Glutamatergic neuron (in vitro differentiated cells): ENCODE results near the gene GFOD1. TPM values are rescaled to one million over a fixed set of nuclear protein-coding genes. Genes with fewer than 3 reads are reported as not detected.

Source experiments
- DNase-seq: peaks from one replicate; pipeline ENCODE4 v3.0.0; 2022
- H3K27ac Mint-ChIP-seq: one replicate; pipeline ENCODE4 v1.8.0; 2020; ENCODE audit warnings: mild to moderate bottlenecking, mixed read lengths, inconsistent platforms; ENCODE audit not compliant: unreplicated experiment
- H3K27me3 Mint-ChIP-seq: one replicate; pipeline ENCODE4 v1.8.0; 2020; ENCODE audit warnings: mild to moderate bottlenecking, moderate library complexity, mixed read lengths, inconsistent platforms; ENCODE audit not compliant: unreplicated experiment
- H3K36me3 Mint-ChIP-seq: one replicate; pipeline ENCODE4 v1.8.0; 2020; ENCODE audit warnings: mild to moderate bottlenecking, mixed read lengths, inconsistent platforms; ENCODE audit not compliant: unreplicated experiment
- H3K4me1 Mint-ChIP-seq: one replicate; pipeline ENCODE4 v1.8.0; 2020; ENCODE audit warnings: mild to moderate bottlenecking, low read depth, mixed read lengths, inconsistent platforms; ENCODE audit not compliant: unreplicated experiment
- H3K4me3 Mint-ChIP-seq: one replicate; pipeline ENCODE4 v1.8.0; 2020; ENCODE audit warnings: mild to moderate bottlenecking, mixed read lengths, inconsistent platforms; ENCODE audit not compliant: unreplicated experiment
- H3K9me3 Mint-ChIP-seq: one replicate; pipeline ENCODE4 v1.8.0; 2020; ENCODE audit warnings: mild to moderate bottlenecking, moderate library complexity, mixed read lengths, inconsistent platforms; ENCODE audit not compliant: unreplicated experiment
- CTCF ChIP-seq: fragments of 200-600 bp; sonication (generic); IDR thresholded peaks from one replicate; pipeline ENCODE4 v1.5.0; 2021; ENCODE audit not compliant: partially characterized antibody, unreplicated experiment
- total RNA-seq: library from RNA; stranded (reverse); fragmentation: NEBNext Ultra II Directional; extraction: Animal tissue kit (Norgen Biotek cat#: 25700); gene quantifications from one replicate; pipeline ENCODE4 v1.2.1, GENCODE V29; 2021; ENCODE audit not compliant: unreplicated experiment

The GFOD1 gene
- total RNA-seq, 1 donor from 2014 or later = 4.1 TPM

GRCh38 chr6:13413466-13413862 is 73.9 kb downstream of the GFOD1 start:
- Mint-ChIP-seq H3K27me3 (no peaks in the 10 kb centered on the region), H3K27ac (no peak overlapping the region), H3K4me1 (peaks cover 10% of the 10 kb centered on the region), H3K4me3 (no peak overlapping the region), H3K9me3 (no peaks in the 10 kb centered on the region), H3K36me3 (no peaks in the 10 kb centered on the region)
- DNase-seq = no peak
- no peak for TF ChIP-seq CTCF

- H3K4me3 Mint-ChIP-seq = no peak overlapping the region
- no peaks in the 10 kb centered on the region for H3K27me3 Mint-ChIP-seq
- peaks cover 7% of the 10 kb centered on the region for H3K4me1 Mint-ChIP-seq
- H3K27ac Mint-ChIP-seq = no peak overlapping the region
- DNase-seq = no peak
- no peak for TF ChIP-seq CTCF
- no peaks in the 10 kb centered on the region for H3K36me3 Mint-ChIP-seq
- no peaks in the 10 kb centered on the region for H3K9me3 Mint-ChIP-seq
These were observed 74.5 kb downstream of the GFOD1 start for GRCh38 chr6:13412639-13413465.

GRCh38 chr6:13412211-13412610 is 75.2 kb downstream of the GFOD1 start:
- no peak overlapping the region for H3K27ac Mint-ChIP-seq
- no peak overlapping the region for H3K4me3 Mint-ChIP-seq
- no peak for DNase-seq
- no peaks in the 10 kb centered on the region for H3K27me3 Mint-ChIP-seq
- H3K4me1 Mint-ChIP-seq = peaks cover 4% of the 10 kb centered on the region
- TF ChIP-seq CTCF = no peak
- no peaks in the 10 kb centered on the region for H3K36me3 Mint-ChIP-seq
- no peaks in the 10 kb centered on the region for H3K9me3 Mint-ChIP-seq

- TF ChIP-seq CTCF = no peak
- no peak for DNase-seq
- Mint-ChIP-seq H3K9me3 (no peaks in the 10 kb centered on the region), H3K4me3 (no peak overlapping the region), H3K4me1 (peaks cover 8% of the 10 kb centered on the region), H3K27me3 (no peaks in the 10 kb centered on the region), H3K36me3 (no peaks in the 10 kb centered on the region), H3K27ac (no peak overlapping the region)
These were observed 75.9 kb downstream of the GFOD1 start for GRCh38 chr6:13411484-13411883.

- no peaks in the 10 kb centered on the region for H3K9me3 Mint-ChIP-seq
- H3K27ac Mint-ChIP-seq = no peak overlapping the region
- DNase-seq = no peak
- no peak for TF ChIP-seq CTCF
- no peak overlapping the region for H3K4me3 Mint-ChIP-seq
- H3K36me3 Mint-ChIP-seq = no peaks in the 10 kb centered on the region
- H3K27me3 Mint-ChIP-seq = no peaks in the 10 kb centered on the region
- H3K4me1 Mint-ChIP-seq = peaks cover 18% of the 10 kb centered on the region
These were observed 77.4 kb downstream of the GFOD1 start for GRCh38 chr6:13409991-13410390.
